Esophagus squamous epithelium (tissue), 5 donors: Measurements from ENCODE around the gene NCBP3. TPM values are rescaled to one million over a fixed set of nuclear protein-coding genes. Genes with fewer than 3 reads are reported as not detected.

ENCODE experiments used
- DNase-seq: peaks from one replicate; lab custom pipeline; 2025; lab: John Stamatoyannopoulos, UW
- H3K27ac ChIP-seq, 4 donors: fragments of 200-600 bp; sonication (generic); one replicate each; pipeline ENCODE4 v1.5.1; 2016 to 2019; ENCODE audit warnings: mild to moderate bottlenecking in 1 of 4
- H3K27me3 ChIP-seq, 4 donors: fragments of 200-600 bp; sonication (generic); 1 replicate in 3 of 4; 2 replicates in 1 of 4; pipeline versions ENCODE4 v1.5.1 to v1.6.0; 2017 to 2021; ENCODE audit warnings: antibody characterized with exemption in 1 of 4
- H3K36me3 ChIP-seq, 3 donors: fragments of 200-600 bp; sonication (generic); one replicate each; pipeline ENCODE4 v1.5.1; 2016 to 2019
- H3K4me1 ChIP-seq, 3 donors: fragments of 200-600 bp; sonication (generic); one replicate each; pipeline ENCODE4 v1.5.1; 2017 to 2019
- H3K4me3 ChIP-seq, 4 donors: fragments of 200-600 bp; sonication (generic); 1 replicate in 3 of 4; 2 replicates in 1 of 4; pipeline ENCODE4 v1.5.1; 2016 to 2019; ENCODE audit warnings: mild to moderate bottlenecking in 2 of 4, moderate library complexity in 1 of 4
- H3K9me3 ChIP-seq, 3 donors: fragments of 200-600 bp; sonication (generic); one replicate each; pipeline ENCODE4 v1.5.1; 2016 to 2019
- POLR2A ChIP-seq, 4 donors: fragments of 450-650 bp; IDR thresholded peaks; one replicate each; pipeline ENCODE4 v1.6.1; 2017; ENCODE audit warnings: antibody characterized with exemption in 4 of 4, mild to moderate bottlenecking in 4 of 4, moderate library complexity in 3 of 4
- WGBS, 2 donors: methylation state at CpG; one replicate each; pipeline ENCODE4 v1.1.5; 2018; 5-methylcytosine and 5-hydroxymethylcytosine counted together
- intact Hi-C: fragments of 100-400 bp; cut with DNase I; formaldehyde crosslinking; loops from one replicate; pipeline ENCODE4 v1.15.0; 2022
- total RNA-seq, 4 donors: library from RNA; depleted of rRNA; stranded (reverse); fragments of >200 nt; gene quantifications; one replicate each; pipeline ENCODE4 v1.1.0, GENCODE V29; 2016
- TF ChIP-seq, protein P1 (sequence below), 6 experiments: fragments of 450-650 bp in 4 of 6; fragments of 200-600 bp in 2 of 6; sonication (generic) in 2 of 6; IDR thresholded peaks; one replicate each; pipeline ENCODE4 v1.5.1; 2016 to 2019; ENCODE audit warnings: antibody characterized with exemption in 6 of 6, mild to moderate bottlenecking in 4 of 6, moderate library complexity in 4 of 6
- donor health status: DM: yes; HTN: yes; CAD: no.

Gene NCBP3
- total RNA-seq, 4 donors from 2014 or later = 12.1 to 26.1 (median 17.1) TPM

DNA sequence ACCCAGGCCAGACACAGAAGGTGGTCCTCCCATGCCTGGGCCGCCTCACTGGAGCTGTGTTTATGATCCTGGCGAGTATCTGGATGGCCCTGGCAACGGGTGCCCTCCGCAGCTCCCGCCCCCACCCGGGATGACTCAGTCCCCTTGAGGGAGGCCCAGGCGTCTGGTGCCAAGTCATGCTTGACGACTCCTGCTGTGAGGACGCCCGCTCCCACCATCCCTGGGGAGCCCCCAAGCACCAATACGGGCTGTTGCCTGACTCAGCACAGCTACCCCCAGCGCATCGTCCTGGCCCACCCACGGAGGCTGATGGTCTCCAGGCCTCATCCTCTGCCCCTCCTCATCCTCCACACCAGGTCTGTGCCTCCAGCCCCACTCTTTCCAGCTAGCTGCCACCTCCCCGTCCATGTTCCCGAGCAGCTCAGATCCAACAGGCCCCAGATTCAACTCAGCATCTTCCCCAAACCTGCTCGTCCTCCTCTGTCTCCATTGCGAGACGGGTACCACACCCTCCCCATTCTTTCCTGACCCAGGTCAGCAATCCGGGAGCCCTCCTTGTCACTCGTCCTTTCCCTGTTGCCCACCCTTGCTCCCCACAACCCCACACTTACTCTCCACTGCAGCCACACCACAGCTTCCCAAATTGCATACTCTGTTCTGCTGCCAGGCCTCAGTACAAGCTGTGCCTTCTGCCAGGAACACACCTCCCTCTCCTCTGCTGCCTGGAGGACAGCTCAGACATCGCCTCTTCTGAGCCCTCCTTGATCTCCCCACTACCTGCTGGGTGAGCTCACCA lies 44.2 kb upstream of the NCBP3 start:
- Histone ChIP-seq H3K9me3 (no peaks in the 10 kb centered on the region), H3K36me3 (peaks cover 0 to 2% (median 0%) of the 10 kb centered on the region in 3 donors), H3K27ac (peak overlapping the region; percentile 86 to 94 (median 90)), H3K4me3 (peak overlapping the region in 1 of 4 donors; percentile 21), H3K27me3 (no peaks in the 10 kb centered on the region), H3K4me1 (peaks cover 72 to 97% (median 86%) of the 10 kb centered on the region in 3 donors)
- WGBS, 2 donors = 29 to 37% methylated on average over 12 to 19 of the region's 22 CpGs
- intact Hi-C loops = no loop called here
- no peak for TF ChIP-seq POLR2A (IDR thresholded peaks at IDR 0.05)
- TF ChIP-seq, protein P1, sequence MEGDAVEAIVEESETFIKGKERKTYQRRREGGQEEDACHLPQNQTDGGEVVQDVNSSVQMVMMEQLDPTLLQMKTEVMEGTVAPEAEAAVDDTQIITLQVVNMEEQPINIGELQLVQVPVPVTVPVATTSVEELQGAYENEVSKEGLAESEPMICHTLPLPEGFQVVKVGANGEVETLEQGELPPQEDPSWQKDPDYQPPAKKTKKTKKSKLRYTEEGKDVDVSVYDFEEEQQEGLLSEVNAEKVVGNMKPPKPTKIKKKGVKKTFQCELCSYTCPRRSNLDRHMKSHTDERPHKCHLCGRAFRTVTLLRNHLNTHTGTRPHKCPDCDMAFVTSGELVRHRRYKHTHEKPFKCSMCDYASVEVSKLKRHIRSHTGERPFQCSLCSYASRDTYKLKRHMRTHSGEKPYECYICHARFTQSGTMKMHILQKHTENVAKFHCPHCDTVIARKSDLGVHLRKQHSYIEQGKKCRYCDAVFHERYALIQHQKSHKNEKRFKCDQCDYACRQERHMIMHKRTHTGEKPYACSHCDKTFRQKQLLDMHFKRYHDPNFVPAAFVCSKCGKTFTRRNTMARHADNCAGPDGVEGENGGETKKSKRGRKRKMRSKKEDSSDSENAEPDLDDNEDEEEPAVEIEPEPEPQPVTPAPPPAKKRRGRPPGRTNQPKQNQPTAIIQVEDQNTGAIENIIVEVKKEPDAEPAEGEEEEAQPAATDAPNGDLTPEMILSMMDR (IDR thresholded peaks at IDR 0.05) = no peak
- no peak for DNase-seq

- intact Hi-C loops = no loop called here
- Histone ChIP-seq H3K4me1 (peaks cover 64 to 90% (median 79%) of the 10 kb centered on the region in 3 donors), H3K27ac (peak overlapping the region; percentile 86 to 94 (median 90)), H3K27me3 (no peaks in the 10 kb centered on the region), H3K4me3 (no peak overlapping the region), H3K36me3 (peaks cover 0 to 10% (median 0%) of the 10 kb centered on the region in 3 donors), H3K9me3 (no peaks in the 10 kb centered on the region)
- TF ChIP-seq, protein P1 (IDR thresholded peaks at IDR 0.05) = no peak
- no peak for TF ChIP-seq POLR2A (IDR thresholded peaks at IDR 0.05)
- no peak for DNase-seq
- 90 to 100% methylated on average over 4 to 5 of the region's 17 CpGs for WGBS, 2 donors
Observed at GRCh38 chr17:3889325-3890012, 43.4 kb upstream of the NCBP3 start.

DNA sequence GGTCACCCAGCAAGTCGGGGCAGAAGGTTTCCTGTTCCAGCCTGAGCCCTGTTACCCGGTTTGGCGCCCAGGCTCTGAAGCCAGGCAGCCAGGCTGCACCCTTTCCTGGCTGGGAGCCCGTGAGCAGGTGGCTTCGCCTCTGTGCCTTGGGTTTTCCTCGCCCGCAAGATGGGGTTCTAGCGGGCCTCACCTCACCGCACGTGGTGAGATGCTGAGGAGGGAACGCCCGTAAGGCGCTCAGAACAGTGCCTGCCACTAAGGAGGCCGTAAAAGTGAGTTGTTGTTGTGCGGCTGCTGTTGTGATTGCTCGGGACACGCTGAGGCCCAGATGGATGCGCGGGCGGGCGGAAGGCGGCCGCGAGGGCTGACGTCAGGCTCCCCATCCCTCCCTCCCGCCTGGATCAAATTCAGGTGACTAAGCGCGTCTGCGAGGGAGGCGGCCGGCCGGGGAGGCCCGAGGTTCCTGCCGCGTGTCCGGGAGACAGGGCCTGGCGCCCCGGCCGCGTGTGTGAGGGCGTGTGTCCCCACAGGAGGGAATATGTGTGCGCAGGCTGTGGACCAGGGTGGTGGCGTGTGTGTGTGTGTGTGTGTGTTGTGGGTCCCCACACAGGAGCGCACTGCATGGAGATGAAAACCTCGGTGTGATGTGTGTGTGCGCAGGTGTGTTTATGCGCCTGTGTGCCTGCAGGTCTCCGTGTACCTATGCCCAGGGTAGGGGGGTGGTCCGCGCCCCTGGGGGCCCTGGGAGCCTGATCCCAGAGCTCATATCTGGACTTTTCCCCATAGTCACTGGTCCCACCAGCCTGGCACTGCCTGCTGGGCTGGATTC lies 42.5 kb upstream of the NCBP3 start:
- peak in 1 of 4 donors; percentile 51 for TF ChIP-seq POLR2A (IDR thresholded peaks at IDR 0.05)
- TF ChIP-seq, protein P1 (IDR thresholded peaks at IDR 0.05) = no peak
- H3K27ac ChIP-seq = peak overlapping the region; percentile 86 to 94 (median 90)
- DNase-seq = no peak
- peak overlapping the region in 3 of 4 donors; percentile 10 to 22 (median 13) for H3K4me3 ChIP-seq
- H3K4me1 ChIP-seq = peaks cover 55 to 81% (median 70%) of the 10 kb centered on the region in 3 donors
- intact Hi-C loops = no loop called here
- WGBS, 2 donors = 29 to 30% methylated on average over 21 to 36 of the region's 50 CpGs
- H3K36me3 ChIP-seq = peaks cover 0 to 19% (median 0%) of the 10 kb centered on the region in 3 donors
- no peaks in the 10 kb centered on the region for H3K27me3 ChIP-seq
- no peaks in the 10 kb centered on the region for H3K9me3 ChIP-seq

GRCh38 chr17:3887804-3888203 lies 41.8 kb upstream of the NCBP3 start:
- peaks cover 0 to 27% (median 0%) of the 10 kb centered on the region in 3 donors for H3K36me3 ChIP-seq
- TF ChIP-seq, protein P1 (IDR thresholded peaks at IDR 0.05) = no peak
- WGBS, 2 donors = 10 to 43% methylated on average over 6 to 7 of the region's 9 CpGs
- DNase-seq = no peak
- peaks cover 53 to 76% (median 67%) of the 10 kb centered on the region in 3 donors for H3K4me1 ChIP-seq
- peak overlapping the region in 3 of 4 donors; percentile 10 to 22 (median 13) for H3K4me3 ChIP-seq
- intact Hi-C loops = no loop called here
- peak overlapping the region; percentile 86 to 94 (median 90) for H3K27ac ChIP-seq
- no peaks in the 10 kb centered on the region for H3K9me3 ChIP-seq
- no peaks in the 10 kb centered on the region for H3K27me3 ChIP-seq
